HL-60/S4 treated with retinoic acid at 250 ng/mL for 4 days and 3 days (cell line): ENCODE results near the gene AP3D1.
"Not testable (repeated sequence)": the region's sequence is repeated elsewhere in the genome, so short reads cannot be mapped to it uniquely, and the experiment has no call there.

Experiments used
- in situ Hi-C: fragments of 300-500 bp; cut with MboI; formaldehyde crosslinking; loops from 2 replicates; pipeline ENCODE4 v1.7.0; 2022; ENCODE audit warnings: low sequenced_read_pairs

AP3D1 gene

GRCh38 chr19:2157452-2157851, 6.1 kb upstream of the AP3D1 start:
- in situ Hi-C loops, result no loop called here

- in situ Hi-C loops, result no loop called here
These were observed 3.3 kb upstream of the AP3D1 start for GRCh38 chr19:2154587-2155075.

- in situ Hi-C loops, result no loop called here
These were observed 500 bp downstream of the AP3D1 start for GRCh38 chr19:2150794-2151338.

- in situ Hi-C loops, result no loop called here
These were observed 1.2 kb downstream of the AP3D1 start for GRCh38 chr19:2149980-2150793.

GRCh38 chr19:2148482-2149135, 2.8 kb downstream of the AP3D1 start:
- in situ Hi-C loops, result no loop called here

- in situ Hi-C loops, result no loop called here
These were observed 5.5 kb downstream of the AP3D1 start for GRCh38 chr19:2145831-2146241.

GRCh38 chr19:2144190-2144589, 7.2 kb downstream of the AP3D1 start:
- in situ Hi-C loops, result no loop called here

- in situ Hi-C loops, result no loop called here
These were observed 9.1 kb downstream of the AP3D1 start for GRCh38 chr19:2142173-2142829.

- in situ Hi-C loops, result no loop called here
These were observed 11.2 kb downstream of the AP3D1 start for GRCh38 chr19:2140138-2140569.

GRCh38 chr19:2139385-2140137, 11.8 kb downstream of the AP3D1 start:
- in situ Hi-C loops, result no loop called here

- in situ Hi-C loops, result no loop called here
These were observed 13.2 kb downstream of the AP3D1 start for GRCh38 chr19:2138061-2138728.

GRCh38 chr19:2136796-2137195, 14.6 kb downstream of the AP3D1 start:
- in situ Hi-C loops, result no loop called here

GRCh38 chr19:2135474-2136402, 15.6 kb downstream of the AP3D1 start:
- in situ Hi-C loops, result no loop called here

- in situ Hi-C loops, result no loop called here
These were observed 18.5 kb downstream of the AP3D1 start for GRCh38 chr19:2132731-2133490.

GRCh38 chr19:2132191-2132590, 19.2 kb downstream of the AP3D1 start:
- in situ Hi-C loops, result no loop called here

- in situ Hi-C loops, result not testable (repeated sequence)
These were observed 20.1 kb downstream of the AP3D1 start for GRCh38 chr19:2131012-2131975.
